T-helper 17 cell (primary cell): ENCODE measurements around the gene ADD3. TPM values are rescaled to one million over a fixed set of nuclear protein-coding genes. Genes with fewer than 3 reads are reported as not detected.
"Not testable (repeated sequence)": the region's sequence is repeated elsewhere in the genome, so short reads cannot be mapped to it uniquely, and the experiment has no call there.

Source experiments
- ATAC-seq: fragments of 150-1000 bp; cut with Tn5 transposase; 2 replicates; pipeline ENCODE4 v1.10.0; 2021; ENCODE audit warnings: mild to moderate bottlenecking, moderate library complexity
- DNase-seq, 3 donors: peaks; one replicate each; pipeline versions ENCODE4 v3.0.0 to v3.0.0-alpha.2; 2020 to 2021
- H3K9me3 ChIP-seq: one replicate; pipeline ENCODE4 v1.7.0; 2013; ENCODE audit warnings: low read length, mild to moderate bottlenecking; ENCODE audit not compliant: control insufficient read depth, poor library complexity, severe bottlenecking
- H3K27ac Mint-ChIP-seq: one replicate; pipeline ENCODE4 v1.8.0; 2022; ENCODE audit warnings: mild to moderate bottlenecking, moderate library complexity, mixed read lengths
- H3K27me3 Mint-ChIP-seq: one replicate; pipeline ENCODE4 v1.8.0; 2022; ENCODE audit warnings: mixed read lengths
- H3K36me3 Mint-ChIP-seq: one replicate; pipeline ENCODE4 v1.8.0; 2022; ENCODE audit warnings: low read depth, mixed read lengths
- H3K4me1 Mint-ChIP-seq: one replicate; pipeline ENCODE4 v1.8.0; 2022; ENCODE audit warnings: mild to moderate bottlenecking, mixed read lengths
- H3K4me3 Mint-ChIP-seq: one replicate; pipeline ENCODE4 v1.8.0; 2022; ENCODE audit warnings: mild to moderate bottlenecking, moderate library complexity, mixed read lengths
- total RNA-seq, 4 donors: library from RNA in 2 of 4; stranded (reverse) in 2 of 4; gene quantifications; one replicate each; pipeline ENCODE4 v1.2.3 and lab custom pipeline; 2022 to 2026

Gene ADD3
- total RNA-seq, 2 donors from 2014 or later = 343 to 351 TPM

- peaks cover 49% of the 10 kb centered on the region for H3K4me1 Mint-ChIP-seq
- no peak for ATAC-seq
- H3K27me3 Mint-ChIP-seq = no peaks in the 10 kb centered on the region
- no peaks in the 10 kb centered on the region for H3K9me3 ChIP-seq
- no peak overlapping the region for H3K4me3 Mint-ChIP-seq
- H3K27ac Mint-ChIP-seq = peak overlapping the region; percentile 75
- no peaks in the 10 kb centered on the region for H3K36me3 Mint-ChIP-seq
- DNase-seq = no peak
These were observed 32.3 kb downstream of the ADD3 start for GRCh38 chr10:110040108-110040507.

- peaks cover 45% of the 10 kb centered on the region for H3K4me1 Mint-ChIP-seq
- no peaks in the 10 kb centered on the region for H3K9me3 ChIP-seq
- no peaks in the 10 kb centered on the region for H3K36me3 Mint-ChIP-seq
- DNase-seq (no peak), ATAC-seq (no peak)
- H3K27ac Mint-ChIP-seq = peak overlapping the region; percentile 75
- H3K27me3 Mint-ChIP-seq = no peaks in the 10 kb centered on the region
- peak overlapping the region; percentile 34 for H3K4me3 Mint-ChIP-seq
These were observed 33.1 kb downstream of the ADD3 start for GRCh38 chr10:110040767-110041478.

GRCh38 chr10:110041479-110041829 is 33.7 kb downstream of the ADD3 start:
- Mint-ChIP-seq H3K4me1 (peaks cover 43% of the 10 kb centered on the region), H3K36me3 (no peaks in the 10 kb centered on the region), H3K27me3 (no peaks in the 10 kb centered on the region), H3K4me3 (no peak overlapping the region), H3K27ac (peak overlapping the region; percentile 75)
- DNase-seq = no peak
- H3K9me3 ChIP-seq = no peaks in the 10 kb centered on the region
- no peak for ATAC-seq

- Mint-ChIP-seq H3K36me3 (no peaks in the 10 kb centered on the region), H3K27ac (peak overlapping the region; percentile 47), H3K4me1 (peaks cover 38% of the 10 kb centered on the region), H3K27me3 (no peaks in the 10 kb centered on the region), H3K4me3 (no peak overlapping the region)
- no peaks in the 10 kb centered on the region for H3K9me3 ChIP-seq
- ATAC-seq = no peak
- DNase-seq = no peak
These were observed 34.4 kb downstream of the ADD3 start for GRCh38 chr10:110042181-110042580.

GRCh38 chr10:110042891-110043290 is 35.1 kb downstream of the ADD3 start:
- no peaks in the 10 kb centered on the region for H3K9me3 ChIP-seq
- Mint-ChIP-seq H3K36me3 (no peaks in the 10 kb centered on the region), H3K27ac (peak overlapping the region; percentile 37), H3K27me3 (no peaks in the 10 kb centered on the region), H3K4me3 (no peak overlapping the region), H3K4me1 (peaks cover 38% of the 10 kb centered on the region)
- no peak for ATAC-seq
- no peak for DNase-seq

- no peaks in the 10 kb centered on the region for H3K9me3 ChIP-seq
- no peak for DNase-seq
- no peaks in the 10 kb centered on the region for H3K27me3 Mint-ChIP-seq
- H3K4me1 Mint-ChIP-seq = peaks cover 30% of the 10 kb centered on the region
- H3K36me3 Mint-ChIP-seq = peaks cover 3% of the 10 kb centered on the region
- ATAC-seq = no peak
- H3K27ac Mint-ChIP-seq = peak overlapping the region; percentile 37
- no peak overlapping the region for H3K4me3 Mint-ChIP-seq
These were observed 36.9 kb downstream of the ADD3 start for GRCh38 chr10:110044681-110045080.

GRCh38 chr10:110045772-110046171 is 38.0 kb downstream of the ADD3 start:
- DNase-seq (no peak), ATAC-seq (no peak)
- Mint-ChIP-seq H3K4me1 (peaks cover 30% of the 10 kb centered on the region), H3K36me3 (peaks cover 5% of the 10 kb centered on the region), H3K4me3 (no peak overlapping the region), H3K27me3 (no peaks in the 10 kb centered on the region), H3K27ac (no peak overlapping the region)
- no peaks in the 10 kb centered on the region for H3K9me3 ChIP-seq

- ATAC-seq, H3K27me3 Mint-ChIP-seq, H3K27ac Mint-ChIP-seq, DNase-seq, H3K4me3 Mint-ChIP-seq, H3K9me3 ChIP-seq, H3K36me3 Mint-ChIP-seq: not testable (repeated sequence)
- peaks cover 39% of the 10 kb centered on the region for H3K4me1 Mint-ChIP-seq
These were observed 40.4 kb downstream of the ADD3 start for GRCh38 chr10:110048145-110048544.

GRCh38 chr10:110048781-110049180 is 41.0 kb downstream of the ADD3 start:
- no peak for DNase-seq
- Mint-ChIP-seq H3K27ac (no peak overlapping the region), H3K4me1 (peaks cover 35% of the 10 kb centered on the region), H3K36me3 (peaks cover 5% of the 10 kb centered on the region), H3K27me3 (no peaks in the 10 kb centered on the region), H3K4me3 (no peak overlapping the region)
- no peak for ATAC-seq
- no peaks in the 10 kb centered on the region for H3K9me3 ChIP-seq

GRCh38 chr10:110049889-110050591 is 42.3 kb downstream of the ADD3 start:
- H3K27ac Mint-ChIP-seq = peak overlapping the region; percentile 27
- not testable (repeated sequence) for H3K36me3 Mint-ChIP-seq, ATAC-seq, DNase-seq, H3K4me3 Mint-ChIP-seq, H3K27me3 Mint-ChIP-seq, H3K9me3 ChIP-seq
- peaks cover 30% of the 10 kb centered on the region for H3K4me1 Mint-ChIP-seq

- no peak for DNase-seq
- peaks cover 5% of the 10 kb centered on the region for H3K36me3 Mint-ChIP-seq
- no peaks in the 10 kb centered on the region for H3K27me3 Mint-ChIP-seq
- no peaks in the 10 kb centered on the region for H3K9me3 ChIP-seq
- H3K4me1 Mint-ChIP-seq = peaks cover 35% of the 10 kb centered on the region
- H3K4me3 Mint-ChIP-seq = no peak overlapping the region
- peak overlapping the region; percentile 27 for H3K27ac Mint-ChIP-seq
- no peak for ATAC-seq
These were observed 43.7 kb downstream of the ADD3 start for GRCh38 chr10:110051487-110051886.

GRCh38 chr10:110052916-110053315 is 45.1 kb downstream of the ADD3 start:
- no peaks in the 10 kb centered on the region for H3K9me3 ChIP-seq
- Mint-ChIP-seq H3K27me3 (no peaks in the 10 kb centered on the region), H3K27ac (peak overlapping the region; percentile 27), H3K4me3 (no peak overlapping the region), H3K36me3 (peaks cover 5% of the 10 kb centered on the region), H3K4me1 (peaks cover 44% of the 10 kb centered on the region)
- ATAC-seq = no peak
- DNase-seq = no peak

- Mint-ChIP-seq H3K36me3 (no peaks in the 10 kb centered on the region), H3K4me3 (no peak overlapping the region), H3K27me3 (no peaks in the 10 kb centered on the region), H3K27ac (peak overlapping the region; percentile 98), H3K4me1 (peaks cover 56% of the 10 kb centered on the region)
- ATAC-seq (no peak), DNase-seq (no peak)
- no peaks in the 10 kb centered on the region for H3K9me3 ChIP-seq
These were observed 49.0 kb downstream of the ADD3 start for GRCh38 chr10:110056822-110057221.

- H3K4me3 Mint-ChIP-seq = peak overlapping the region; percentile 67
These were observed 49.7 kb downstream of the ADD3 start for GRCh38 chr10:110057456-110057855.

More at GRCh38 chr10:110057456-110057855, 49.7 kb downstream of the ADD3 start:
- Mint-ChIP-seq H3K4me1 (peaks cover 53% of the 10 kb centered on the region), H3K27me3 (no peaks in the 10 kb centered on the region), H3K27ac (peak overlapping the region; percentile 98), H3K36me3 (no peaks in the 10 kb centered on the region)
- DNase-seq (no peak), ATAC-seq (no peak)
- H3K9me3 ChIP-seq = no peaks in the 10 kb centered on the region
